Smooth muscle cell of bladder (primary cell): ENCODE measurements around the gene TUBA1A. TPM values are rescaled to one million over a fixed set of nuclear protein-coding genes. Genes with fewer than 3 reads are reported as not detected.

Experiments
- total RNA-seq: library from RNA; depleted of rRNA; stranded (reverse); fragments of >200 nt; gene quantifications from 2 replicates; pipeline ENCODE4 v1.2.3, GENCODE V29; 2014

Gene TUBA1A
- total RNA-seq, result 514 and 549 TPM in 2 replicates

GRCh38 chr12:49188916-49189367 lies at the start of gene TUBA1A:
TSS of gene TUBA1A (minus strand) at chr12:49189080. CDS start at chr12:49188979, 101 bp downstream.

Other genes with a start within 250 kb of the TUBA1A start
- gene ARF3, start 231.6 kb downstream of the TUBA1A start, total RNA-seq, result 25.3 and 27.6 TPM in 2 replicates
- 0.18 TPM in 1 of 2 replicates, not detected in the other for gene WNT10B, start 217.3 kb downstream of the TUBA1A start, total RNA-seq
- not detected in 2 replicates for gene WNT1, start 210.8 kb downstream of the TUBA1A start, total RNA-seq
- gene DDN, start 189.7 kb downstream of the TUBA1A start, total RNA-seq, result under 0.01 and 0.18 TPM in 2 replicates
- 77.1 and 87.0 TPM in 2 replicates for gene PRKAG1, start 170.3 kb downstream of the TUBA1A start, total RNA-seq
- 14.9 and 20.7 TPM in 2 replicates for gene KMT2D, start 128.3 kb downstream of the TUBA1A start, total RNA-seq
- gene RHEBL1, start 119.1 kb downstream of the TUBA1A start, total RNA-seq, result 0.28 TPM in 1 of 2 replicates, not detected in the other
- under 0.01 and 0.09 TPM in 2 replicates for gene DHH, start 94.3 kb downstream of the TUBA1A start, total RNA-seq
- 57.7 and 58.9 TPM in 2 replicates for gene LMBR1L, start 78.2 kb downstream of the TUBA1A start, total RNA-seq
- gene TUBA1B, start 57.7 kb downstream of the TUBA1A start, total RNA-seq, result 546 and 788 TPM in 2 replicates
- 123 and 179 TPM in 2 replicates for gene TUBA1C, start 76.0 kb upstream of the TUBA1A start, total RNA-seq
- gene PRPH, start 106.1 kb upstream of the TUBA1A start, total RNA-seq, result 0.28 and 0.46 TPM in 2 replicates
- gene TROAP, start 134.2 kb upstream of the TUBA1A start, total RNA-seq, result 1.2 and 3.7 TPM in 2 replicates
- gene C1QL4, start 148.1 kb upstream of the TUBA1A start, total RNA-seq, result under 0.01 TPM in 1 of 2 replicates, not detected in the other
- gene DNAJC22, start 157.8 kb upstream of the TUBA1A start, total RNA-seq, result 1.8 and 6.0 TPM in 2 replicates
- 27.7 and 31.4 TPM in 2 replicates for gene SPATS2, start 178.4 kb upstream of the TUBA1A start, total RNA-seq